HL-60 (cell line): Measurements from ENCODE around the gene SMU1.

Source experiments
- CTCF ChIP-seq: IDR thresholded peaks from one replicate; pipeline ENCODE4 v1.5.1; 2011; ENCODE audit warnings: low read length, control low read depth, inconsistent platforms; ENCODE audit not compliant: insufficient read depth
- POLR2AphosphoS5 ChIP-seq: IDR thresholded peaks from 2 replicates; pipeline ENCODE4 v1.6.1; 2012; ENCODE audit warnings: low read depth

- no peak for TF ChIP-seq CTCF
- TF ChIP-seq POLR2AphosphoS5: no peak
Measured at GRCh38 chr9:33032865-33033264, 43.6 kb downstream of the SMU1 start.
